Epidermal melanocyte (primary cell): ENCODE data around the gene WNT9A.
"Not testable (repeated sequence)": the region's sequence is repeated elsewhere in the genome, so short reads cannot be mapped to it uniquely, and the experiment has no call there.

Source experiments
- DNase-seq: peaks from one replicate; pipeline ENCODE4 v3.0.0; 2011; ENCODE audit warnings: low spot score; ENCODE audit not compliant: insufficient read length

Gene WNT9A

DNA sequence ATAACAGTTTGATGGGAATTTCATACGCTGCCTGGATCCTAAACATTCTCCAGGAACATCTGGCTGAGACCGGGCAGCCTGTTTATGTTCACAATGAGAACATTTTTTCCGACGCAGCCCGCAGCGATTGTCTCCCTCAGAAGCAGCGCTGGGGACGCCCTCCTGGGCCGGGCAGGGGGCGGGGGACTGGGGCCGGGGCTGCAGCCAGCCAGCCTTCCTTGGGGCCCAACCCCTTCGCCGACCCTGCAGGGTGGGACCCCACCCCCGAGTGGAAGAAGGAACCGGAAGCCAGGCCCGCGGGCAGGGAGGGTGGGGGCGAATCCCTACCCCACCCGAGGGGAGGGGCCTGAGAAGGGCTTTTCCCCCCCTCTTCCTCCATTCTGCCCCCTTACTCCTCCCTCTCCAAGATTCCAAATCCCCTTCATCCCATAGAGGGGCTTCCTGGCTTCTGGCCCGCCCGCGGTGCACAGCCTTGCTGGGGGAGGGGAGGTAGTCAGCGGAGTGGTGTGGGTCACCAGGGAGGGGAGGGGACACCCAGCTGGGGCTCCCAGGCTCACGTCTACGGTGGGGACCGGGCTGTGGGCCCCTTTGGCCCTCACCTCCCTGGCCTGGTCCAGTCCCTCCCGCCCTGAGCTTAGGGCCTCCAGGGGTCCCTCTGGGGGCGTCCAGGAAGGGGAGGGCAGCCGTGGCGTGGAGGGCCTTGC lies 60.6 kb downstream of the WNT9A start:
- no peak for DNase-seq

DNA sequence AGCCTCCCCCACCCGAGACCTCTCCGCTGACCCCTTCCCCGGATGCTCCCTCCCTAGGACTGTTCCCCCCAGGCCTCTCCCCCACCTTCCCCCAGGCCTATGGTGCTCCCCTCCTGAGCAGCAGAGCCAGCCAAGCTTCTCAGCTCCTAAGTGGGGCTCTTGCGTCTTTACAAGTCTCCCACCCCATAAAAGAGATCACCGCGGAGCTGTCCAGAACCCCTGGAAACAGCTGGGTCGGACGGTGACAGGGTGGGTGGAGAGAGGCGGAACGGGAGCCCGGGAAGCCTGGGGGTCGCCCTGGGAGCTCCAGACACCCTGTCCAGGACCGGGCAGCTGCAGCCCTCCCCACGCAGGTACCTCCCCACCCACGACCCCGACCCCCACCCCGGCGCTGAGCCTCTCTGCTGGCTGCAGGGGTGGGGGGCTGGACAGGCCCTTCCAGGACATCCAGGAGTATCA lies 61.2 kb downstream of the WNT9A start:
- no peak for DNase-seq

GRCh38 chr1:227885648-227886502 lies 61.9 kb downstream of the WNT9A start:
- DNase-seq = no peak

DNA sequence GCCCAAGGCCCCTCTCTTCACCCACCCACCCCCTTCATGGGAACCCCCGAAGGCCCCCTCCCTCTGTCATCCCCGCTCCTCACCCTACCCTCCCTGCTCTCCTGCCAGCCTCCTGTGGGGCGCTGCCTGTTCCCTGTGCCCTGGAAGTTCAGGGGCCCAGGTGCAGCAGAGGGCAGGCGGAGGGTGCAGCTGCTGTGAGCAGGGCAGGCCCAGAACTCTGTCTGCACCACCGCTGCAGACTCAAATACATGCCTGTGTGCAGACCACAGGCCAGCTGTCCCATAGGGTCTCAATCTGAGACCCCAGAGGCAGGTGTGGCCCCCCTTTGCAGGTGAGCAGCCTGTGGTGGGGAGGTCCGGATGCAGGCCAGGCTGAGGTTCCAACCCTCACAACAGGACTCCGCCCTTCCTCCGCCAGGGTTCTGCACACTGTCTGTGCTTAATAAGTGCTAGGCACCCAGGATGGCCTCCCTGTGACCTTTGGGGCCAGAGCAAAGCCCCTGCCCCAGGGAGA lies 62.5 kb downstream of the WNT9A start:
- DNase-seq = no peak

DNA sequence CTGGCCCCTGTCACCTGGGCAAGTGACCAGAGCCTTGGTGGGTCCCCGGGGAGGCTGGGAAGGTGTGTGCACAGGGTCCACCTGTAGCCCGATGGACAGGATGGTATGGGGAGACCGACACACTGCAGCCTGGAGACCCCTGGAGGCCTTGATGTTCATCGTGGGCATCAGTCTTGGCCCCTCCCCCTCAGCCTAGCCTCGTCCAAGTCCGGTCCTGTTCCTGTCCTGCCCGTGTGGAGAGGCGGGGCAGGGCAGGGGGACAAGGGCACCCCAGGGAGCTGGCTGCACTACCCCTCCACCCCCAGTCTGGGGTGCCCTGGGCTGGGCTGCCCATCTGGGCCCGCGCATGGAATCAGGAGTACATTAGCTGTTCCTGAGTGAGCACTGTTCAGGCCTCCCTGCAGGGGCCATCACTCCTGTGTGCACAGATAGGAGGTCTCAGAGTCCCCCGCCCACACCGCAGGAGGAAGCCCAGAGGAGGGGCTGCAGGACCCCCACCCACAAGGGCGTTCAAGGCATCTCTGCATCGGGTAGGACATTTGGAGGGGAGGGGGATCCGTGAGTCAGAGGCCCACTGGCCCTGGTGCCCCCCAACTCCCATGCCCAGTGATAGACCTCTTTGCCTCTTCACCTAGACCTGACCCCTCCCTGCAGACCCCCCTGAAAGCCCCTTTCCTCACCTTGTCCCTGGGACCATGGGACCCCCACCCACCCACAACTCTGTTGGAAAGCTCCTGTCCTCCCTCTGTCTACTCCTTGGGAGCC lies 63.2 kb downstream of the WNT9A start:
- DNase-seq = no peak

DNA sequence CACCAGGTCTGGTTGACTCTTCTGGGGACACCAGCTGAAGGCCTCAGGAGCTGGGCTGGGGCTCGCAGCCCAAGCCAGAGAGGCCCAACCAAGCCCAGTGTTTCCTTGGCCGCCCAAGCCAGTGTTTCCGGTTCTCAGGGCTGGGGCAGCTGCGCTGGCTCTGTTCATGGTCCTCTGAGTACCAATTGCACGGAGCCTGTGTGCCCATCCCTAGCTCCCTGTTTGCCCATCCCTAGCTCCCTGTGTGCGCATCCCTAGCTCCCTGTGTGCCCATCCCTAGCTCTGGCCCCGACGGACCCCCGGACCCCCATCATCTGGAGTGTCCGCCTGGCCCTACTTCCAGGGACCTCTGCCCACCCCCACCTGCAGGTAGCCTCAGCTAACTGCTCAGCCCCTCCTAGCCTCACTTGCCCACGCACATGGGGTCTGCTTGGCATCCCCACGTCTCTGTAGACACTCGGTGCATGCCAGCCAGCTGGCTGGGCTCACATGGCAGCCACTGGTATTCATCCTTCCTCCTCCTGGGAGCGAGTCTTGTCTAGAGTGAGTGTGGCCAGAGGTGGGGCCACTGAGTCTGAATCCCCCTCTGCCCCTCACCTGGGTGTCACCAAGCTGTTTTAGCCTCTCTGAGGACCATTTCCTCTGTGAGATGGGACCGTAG lies 64.0 kb downstream of the WNT9A start:
- DNase-seq = no peak

- DNase-seq = no peak
These were observed 64.6 kb downstream of the WNT9A start for GRCh38 chr1:227883073-227883520.

GRCh38 chr1:227880342-227880924 lies 67.3 kb downstream of the WNT9A start:
- no peak for DNase-seq

GRCh38 chr1:227877810-227878209 lies 69.9 kb downstream of the WNT9A start:
- DNase-seq = not testable (repeated sequence)

GRCh38 chr1:227871892-227872291 lies 75.8 kb downstream of the WNT9A start:
- not testable (repeated sequence) for DNase-seq

DNA sequence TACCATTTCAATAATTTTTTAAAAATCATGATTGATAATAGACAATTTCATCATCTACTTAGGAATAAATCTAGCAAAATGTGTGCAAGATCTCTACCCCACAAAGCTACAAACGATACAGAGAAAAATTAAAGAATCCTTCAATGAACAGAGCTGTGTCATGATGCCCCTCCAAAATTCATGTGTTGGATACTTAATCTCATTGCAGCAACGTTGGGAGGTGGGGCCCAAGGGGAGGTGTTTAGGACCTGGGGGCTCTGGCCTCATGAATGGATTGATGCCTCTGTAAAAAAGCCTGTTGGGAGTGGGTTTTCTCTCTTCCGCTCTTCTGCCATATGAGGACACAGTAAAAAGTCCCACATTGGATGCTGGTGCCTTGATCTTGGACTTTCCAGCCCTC lies 77.4 kb downstream of the WNT9A start:
- no peak for DNase-seq

GRCh38 chr1:227869851-227870305 lies 77.9 kb downstream of the WNT9A start:
- peak; percentile 60 for DNase-seq

DNA sequence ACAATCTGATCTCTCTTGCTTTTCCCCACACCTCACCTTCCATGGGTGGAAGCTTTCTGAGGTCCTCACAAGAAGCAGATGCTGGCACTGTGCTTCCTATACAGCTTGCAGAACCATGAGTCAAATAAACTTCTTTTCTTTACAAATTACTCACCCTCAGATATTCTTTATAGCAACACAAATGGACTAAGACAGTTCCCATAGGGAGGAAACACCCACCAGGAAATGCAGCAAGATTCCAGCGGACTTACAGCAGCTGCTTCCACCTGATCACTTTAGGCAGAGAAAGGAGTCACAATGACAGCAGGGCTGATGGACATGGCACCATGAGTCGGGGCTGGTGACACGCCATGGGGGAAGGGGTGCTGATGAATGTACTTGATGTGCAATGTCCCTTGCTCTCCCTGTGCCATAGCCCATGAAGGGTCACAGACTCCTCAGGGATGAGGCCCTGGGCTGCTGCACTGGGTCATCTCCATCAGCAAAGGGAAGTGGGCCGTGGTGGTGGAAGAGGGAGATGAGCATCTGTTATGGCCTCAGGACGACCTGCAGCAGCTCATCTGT lies 78.4 kb downstream of the WNT9A start:
- no peak for DNase-seq
